Central memory CD8-positive, alpha-beta T cell (primary cell): Measurements from ENCODE around the gene TIMM10B.
A peak's percentile ranks its signal among the peaks of the same experiment; 100 is the strongest.
"Not testable (repeated sequence)": the region's sequence is repeated elsewhere in the genome, so short reads cannot be mapped to it uniquely, and the experiment has no call there.

Source experiments
- ATAC-seq: fragments of 150-1000 bp; cut with Tn5 transposase; replicated peaks from 2 replicates; pipeline ENCODE4 v1.10.0; 2022; ENCODE audit warnings: mild to moderate bottlenecking, moderate FRiP score, moderate number of reproducible peaks; ENCODE audit not compliant: poor library complexity, severe bottlenecking; ENCODE audit errors: extremely low read depth
- DNase-seq, 2 donors: peaks; one replicate each; pipeline ENCODE4 v3.0.0; 2021; ENCODE audit warnings: low spot score in 2 of 2
- H3K27ac Mint-ChIP-seq: one replicate; pipeline ENCODE4 v1.8.0; 2022; ENCODE audit warnings: low read depth, mild to moderate bottlenecking, moderate library complexity, mixed read lengths
- H3K27me3 Mint-ChIP-seq: one replicate; pipeline ENCODE4 v1.8.0; 2022; ENCODE audit warnings: mixed read lengths
- H3K36me3 Mint-ChIP-seq: one replicate; pipeline ENCODE4 v1.8.0; 2022; ENCODE audit warnings: mild to moderate bottlenecking, moderate library complexity, mixed read lengths; ENCODE audit not compliant: insufficient read depth
- H3K4me1 Mint-ChIP-seq: one replicate; pipeline ENCODE4 v1.8.0; 2022; ENCODE audit warnings: mixed read lengths
- H3K4me3 Mint-ChIP-seq: one replicate; pipeline ENCODE4 v1.8.0; 2022; ENCODE audit warnings: mild to moderate bottlenecking, moderate library complexity, mixed read lengths
- H3K9me3 Mint-ChIP-seq: one replicate; pipeline ENCODE4 v1.8.0; 2022; ENCODE audit warnings: mixed read lengths

The TIMM10B gene

GRCh38 chr11:6498121-6498520 lies 16.8 kb downstream of the TIMM10B start:
- no peak overlapping the region for H3K4me3 Mint-ChIP-seq
- H3K27me3 Mint-ChIP-seq, result no peaks in the 10 kb centered on the region
- peaks cover 14% of the 10 kb centered on the region for H3K36me3 Mint-ChIP-seq
- DNase-seq (no peak), ATAC-seq (no peak)
- peaks cover 18% of the 10 kb centered on the region for H3K4me1 Mint-ChIP-seq
- H3K9me3 Mint-ChIP-seq, result no peaks in the 10 kb centered on the region
- no peak overlapping the region for H3K27ac Mint-ChIP-seq

- H3K4me1 Mint-ChIP-seq, result peaks cover 16% of the 10 kb centered on the region
- H3K27me3 Mint-ChIP-seq, result no peaks in the 10 kb centered on the region
- ATAC-seq (no peak), DNase-seq (no peak)
- H3K27ac Mint-ChIP-seq, result no peak overlapping the region
- no peaks in the 10 kb centered on the region for H3K9me3 Mint-ChIP-seq
- peaks cover 16% of the 10 kb centered on the region for H3K36me3 Mint-ChIP-seq
- H3K4me3 Mint-ChIP-seq, result no peak overlapping the region
Measured at GRCh38 chr11:6498544-6498943, 17.2 kb downstream of the TIMM10B start.

GRCh38 chr11:6502382-6502781 lies 21.1 kb downstream of the TIMM10B start:
- Mint-ChIP-seq H3K9me3 (no peaks in the 10 kb centered on the region), H3K27me3 (no peaks in the 10 kb centered on the region), H3K27ac (no peak overlapping the region), H3K4me3 (no peak overlapping the region), H3K4me1 (peaks cover 3% of the 10 kb centered on the region), H3K36me3 (peaks cover 19% of the 10 kb centered on the region)
- ATAC-seq, result no peak
- no peak for DNase-seq

GRCh38 chr11:6504166-6504565 lies 22.9 kb downstream of the TIMM10B start:
- H3K4me3 Mint-ChIP-seq, result no peak overlapping the region
- DNase-seq (no peak), ATAC-seq (no peak)
- H3K4me1 Mint-ChIP-seq, result no peaks in the 10 kb centered on the region
- H3K36me3 Mint-ChIP-seq, result peaks cover 17% of the 10 kb centered on the region
- H3K9me3 Mint-ChIP-seq, result no peaks in the 10 kb centered on the region
- peak overlapping the region; percentile 37 for H3K27ac Mint-ChIP-seq
- H3K27me3 Mint-ChIP-seq, result no peaks in the 10 kb centered on the region

- no peak for ATAC-seq
- Mint-ChIP-seq H3K27ac (no peak overlapping the region), H3K9me3 (no peaks in the 10 kb centered on the region), H3K36me3 (peaks cover 15% of the 10 kb centered on the region), H3K4me3 (no peak overlapping the region), H3K27me3 (no peaks in the 10 kb centered on the region), H3K4me1 (no peaks in the 10 kb centered on the region)
- no peak for DNase-seq
Measured at GRCh38 chr11:6505577-6506240, 24.4 kb downstream of the TIMM10B start.

GRCh38 chr11:6516865-6517264 lies 35.6 kb downstream of the TIMM10B start:
- H3K4me1 Mint-ChIP-seq, result no peaks in the 10 kb centered on the region
- peaks cover 12% of the 10 kb centered on the region for H3K36me3 Mint-ChIP-seq
- H3K27me3 Mint-ChIP-seq, result no peaks in the 10 kb centered on the region
- H3K4me3 Mint-ChIP-seq, result no peak overlapping the region
- no peak overlapping the region for H3K27ac Mint-ChIP-seq
- ATAC-seq (no peak), DNase-seq (no peak)
- no peaks in the 10 kb centered on the region for H3K9me3 Mint-ChIP-seq

- Mint-ChIP-seq H3K36me3 (peaks cover 8% of the 10 kb centered on the region), H3K4me1 (no peaks in the 10 kb centered on the region), H3K27ac (no peak overlapping the region), H3K27me3 (no peaks in the 10 kb centered on the region), H3K4me3 (no peak overlapping the region), H3K9me3 (no peaks in the 10 kb centered on the region)
- DNase-seq (no peak), ATAC-seq (no peak)
Measured at GRCh38 chr11:6520265-6520664, 39.0 kb downstream of the TIMM10B start.

- H3K4me1 Mint-ChIP-seq, H3K27ac Mint-ChIP-seq, H3K36me3 Mint-ChIP-seq, H3K27me3 Mint-ChIP-seq, DNase-seq, ATAC-seq, H3K9me3 Mint-ChIP-seq, H3K4me3 Mint-ChIP-seq: not testable (repeated sequence)
Measured at GRCh38 chr11:6521946-6522345, 40.6 kb downstream of the TIMM10B start.

- Mint-ChIP-seq H3K36me3 (peaks cover 7% of the 10 kb centered on the region), H3K27me3 (no peaks in the 10 kb centered on the region), H3K27ac (no peak overlapping the region), H3K9me3 (no peaks in the 10 kb centered on the region), H3K4me3 (no peak overlapping the region), H3K4me1 (peaks cover 11% of the 10 kb centered on the region)
- DNase-seq, result no peak
- no peak for ATAC-seq
Measured at GRCh38 chr11:6523253-6523652, 42.0 kb downstream of the TIMM10B start.

GRCh38 chr11:6526411-6527135 lies 45.3 kb downstream of the TIMM10B start:
- Mint-ChIP-seq H3K27me3 (no peaks in the 10 kb centered on the region), H3K4me3 (peak overlapping the region; percentile 36), H3K36me3 (peaks cover 5% of the 10 kb centered on the region), H3K9me3 (no peaks in the 10 kb centered on the region), H3K27ac (peak overlapping the region; percentile 85), H3K4me1 (peaks cover 11% of the 10 kb centered on the region)
- DNase-seq (no peak), ATAC-seq (no peak)

- Mint-ChIP-seq H3K27me3 (no peaks in the 10 kb centered on the region), H3K36me3 (peaks cover 3% of the 10 kb centered on the region), H3K4me3 (no peak overlapping the region), H3K27ac (no peak overlapping the region), H3K4me1 (peaks cover 11% of the 10 kb centered on the region), H3K9me3 (no peaks in the 10 kb centered on the region)
- DNase-seq, result no peak
- ATAC-seq, result no peak
Measured at GRCh38 chr11:6529266-6529665, 48.0 kb downstream of the TIMM10B start.

GRCh38 chr11:6530848-6531247 lies 49.5 kb downstream of the TIMM10B start:
- no peaks in the 10 kb centered on the region for H3K9me3 Mint-ChIP-seq
- no peaks in the 10 kb centered on the region for H3K27me3 Mint-ChIP-seq
- ATAC-seq, result no peak
- peaks cover 4% of the 10 kb centered on the region for H3K36me3 Mint-ChIP-seq
- no peak for DNase-seq
- no peak overlapping the region for H3K27ac Mint-ChIP-seq
- no peak overlapping the region for H3K4me3 Mint-ChIP-seq
- H3K4me1 Mint-ChIP-seq, result peaks cover 11% of the 10 kb centered on the region

- Mint-ChIP-seq H3K36me3 (peaks cover 4% of the 10 kb centered on the region), H3K9me3 (no peaks in the 10 kb centered on the region), H3K4me1 (peaks cover 7% of the 10 kb centered on the region), H3K4me3 (no peak overlapping the region), H3K27ac (no peak overlapping the region), H3K27me3 (no peaks in the 10 kb centered on the region)
- ATAC-seq (no peak), DNase-seq (no peak)
Measured at GRCh38 chr11:6531267-6531752, 50.0 kb downstream of the TIMM10B start.
